Measurements from ENCODE around the gene AP3S1.
"Not testable (repeated sequence)": the region's sequence is repeated elsewhere in the genome, so short reads cannot be mapped to it uniquely, and the experiment has no call there.

Gene AP3S1

DNA sequence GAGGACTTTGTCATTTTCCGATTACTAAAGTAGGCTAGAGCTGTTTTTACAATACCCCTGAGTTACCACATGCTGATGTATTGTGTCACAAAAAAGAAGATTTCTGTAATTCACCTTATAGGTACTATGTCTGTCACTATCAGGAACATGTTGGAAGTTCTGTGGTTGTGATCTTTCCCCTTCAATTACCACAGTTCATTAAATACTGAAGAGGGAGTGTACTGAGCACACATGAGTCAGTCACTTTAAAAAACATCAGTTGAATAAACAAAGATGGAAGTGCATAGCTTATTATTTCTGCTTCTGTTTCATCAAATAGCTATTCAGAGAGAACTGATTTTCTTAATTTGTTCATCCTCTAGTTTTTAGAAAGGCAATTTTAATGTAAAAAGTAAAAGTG lies 31.7 kb downstream of the AP3S1 start:
- no peak for DNase-seq (ENCODE audit: low read depth)

DNA sequence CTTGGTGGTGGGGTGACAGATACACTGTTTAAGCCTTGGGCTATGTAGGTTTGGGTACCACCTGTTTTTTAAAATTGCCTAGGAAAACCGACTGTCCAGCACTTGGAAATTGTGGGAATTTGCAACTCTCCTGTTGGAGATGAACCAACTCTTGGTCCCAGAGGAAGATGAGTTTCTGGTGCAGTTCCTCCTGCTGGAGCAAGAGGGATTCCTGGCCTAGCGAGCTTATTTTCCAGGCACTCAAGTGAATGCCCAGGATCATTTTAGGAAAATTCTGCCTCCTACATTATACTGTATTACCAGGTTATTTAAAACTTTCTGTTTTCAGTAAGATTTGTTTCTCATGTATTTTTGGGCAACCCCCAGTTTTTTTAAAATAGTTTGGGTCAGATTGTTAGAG lies 33.7 kb downstream of the AP3S1 start:
- no peak for DNase-seq (ENCODE audit: low read depth)

GRCh38 chr5:115877342-115877741 lies 35.6 kb downstream of the AP3S1 start:
- DNase-seq (ENCODE audit: low read depth) = not testable (repeated sequence)

DNA sequence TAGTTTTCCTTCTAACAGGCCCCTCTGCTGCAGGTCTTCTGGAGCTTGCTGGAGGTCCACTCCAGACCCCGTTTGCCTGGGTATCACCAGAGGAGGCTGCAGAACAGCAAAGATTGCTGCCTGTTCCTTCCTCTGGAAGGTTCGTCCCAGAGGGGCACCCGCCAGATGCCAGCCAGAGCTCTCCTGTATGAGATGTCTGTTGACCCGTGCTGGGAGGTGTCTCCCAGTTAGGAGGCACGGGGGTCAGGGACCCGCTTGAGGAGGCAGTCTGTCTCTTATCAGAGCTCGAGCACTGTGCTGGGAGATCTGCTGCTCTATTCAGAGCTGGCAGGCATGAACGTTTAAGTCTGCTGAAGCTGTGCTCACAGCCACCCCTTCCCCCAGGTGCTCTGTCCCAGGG lies 40.7 kb downstream of the AP3S1 start:
- not testable (repeated sequence) for DNase-seq (ENCODE audit: low read depth)

GRCh38 chr5:115884704-115885103 lies 43.0 kb downstream of the AP3S1 start:
- DNase-seq (ENCODE audit: low read depth) = no peak

DNA sequence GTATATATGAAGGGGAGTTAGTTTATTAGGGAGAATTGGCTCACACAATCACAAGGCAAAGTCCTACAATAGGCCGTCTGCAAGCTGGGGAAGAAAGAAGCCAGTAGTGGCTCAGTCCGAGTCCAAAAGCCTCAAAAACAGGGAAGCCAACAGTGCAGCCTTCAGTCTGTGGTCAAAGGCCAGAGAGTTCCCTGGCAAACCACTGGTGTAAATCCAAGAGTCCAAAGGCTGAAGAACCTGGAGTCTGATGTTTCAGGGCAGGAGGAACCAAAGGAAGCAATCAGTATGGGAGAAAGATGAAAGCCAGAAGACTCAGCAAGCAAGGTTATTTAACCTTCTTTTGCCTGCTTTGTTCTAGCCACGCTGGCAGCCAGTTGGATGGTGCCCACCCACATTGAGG lies 43.5 kb downstream of the AP3S1 start:
- DNase-seq (ENCODE audit: low read depth) = not testable (repeated sequence)

- no peak for DNase-seq (ENCODE audit: low read depth)
These were observed 46.3 kb downstream of the AP3S1 start for GRCh38 chr5:115888027-115888426.

- no peak for DNase-seq (ENCODE audit: low read depth)
These were observed 50.3 kb downstream of the AP3S1 start for GRCh38 chr5:115892021-115892420.

- DNase-seq (ENCODE audit: low read depth) = no peak
These were observed 52.6 kb downstream of the AP3S1 start for GRCh38 chr5:115894342-115894741.

DNA sequence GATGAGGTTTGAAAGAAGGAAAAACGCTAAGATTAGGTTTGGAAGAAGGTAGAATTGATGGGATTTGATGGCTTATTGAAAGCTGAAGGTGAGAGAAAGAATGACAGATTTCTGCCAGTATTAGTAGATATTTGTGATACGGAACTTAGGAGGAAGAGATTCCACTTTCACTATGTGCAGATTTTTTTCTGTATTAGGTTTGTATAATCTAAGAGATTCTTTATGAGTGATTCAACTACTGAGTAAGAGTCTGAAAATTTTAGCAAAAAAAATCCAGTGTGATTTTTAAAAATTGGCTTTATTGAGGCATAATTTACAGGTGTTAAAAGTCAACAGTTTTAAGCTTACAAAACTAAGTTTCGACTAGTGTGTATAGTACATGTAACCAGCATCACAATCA lies 54.1 kb downstream of the AP3S1 start:
- DNase-seq (ENCODE audit: low read depth) = no peak

DNA sequence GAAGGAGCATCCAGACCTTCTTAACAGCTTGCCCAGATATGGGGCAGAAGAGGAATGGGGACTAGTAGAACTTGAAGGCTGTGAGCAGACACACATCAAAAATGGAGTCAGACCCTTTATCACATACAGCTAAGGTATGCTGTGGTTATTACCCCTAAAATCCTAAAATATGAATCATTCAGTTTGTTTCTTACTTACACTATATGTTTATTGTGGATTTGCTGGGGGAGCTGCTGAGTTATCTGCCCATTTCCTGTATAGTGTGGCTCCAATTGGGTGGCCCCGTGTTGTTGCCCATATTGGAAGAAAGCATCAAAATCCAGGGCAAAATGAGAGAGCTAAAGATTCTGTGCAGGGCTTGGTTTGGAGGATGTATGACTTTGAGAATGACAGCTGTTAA lies 56.9 kb downstream of the AP3S1 start:
- no peak for DNase-seq (ENCODE audit: low read depth)

GRCh38 chr5:115907177-115907576 lies 65.4 kb downstream of the AP3S1 start:
- DNase-seq (ENCODE audit: low read depth) = no peak

DNA sequence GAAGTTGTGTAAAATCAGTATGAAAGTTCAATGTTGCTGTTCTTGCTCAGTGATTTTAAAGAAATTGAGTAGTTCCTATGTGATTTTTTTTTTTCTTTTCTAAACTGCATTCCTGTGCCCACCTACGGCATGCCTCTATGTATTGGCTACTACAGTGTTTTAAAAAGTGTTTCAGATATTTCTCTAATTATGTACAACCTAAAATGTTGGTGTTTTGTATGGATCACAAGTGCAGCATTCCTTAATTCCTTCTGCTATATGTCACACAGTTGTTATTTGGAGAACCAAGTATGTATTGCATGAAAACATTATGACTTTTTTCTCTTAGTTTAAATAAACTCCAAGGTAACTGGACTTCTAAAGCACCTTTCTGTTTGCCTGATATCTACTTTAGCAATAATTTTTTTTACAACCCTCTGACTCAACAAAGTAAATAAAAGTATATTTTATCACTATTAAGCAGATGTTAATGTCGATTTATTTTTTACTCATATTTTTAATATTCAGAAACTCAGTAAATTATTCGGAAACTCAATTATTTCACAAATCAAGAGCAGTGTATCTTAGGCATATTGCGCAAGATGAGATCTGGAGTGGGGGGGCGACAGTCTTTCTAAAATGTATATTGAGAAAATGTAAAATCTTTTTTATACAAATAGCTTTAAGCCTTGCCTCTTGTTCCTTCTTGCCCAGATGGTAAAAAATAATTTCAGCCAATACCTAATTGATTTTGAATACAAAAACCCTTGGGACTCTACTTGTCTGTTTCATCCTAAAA lies 72.1 kb downstream of the AP3S1 start:
- not testable (repeated sequence) for DNase-seq (ENCODE audit: low read depth)

- DNase-seq (ENCODE audit: low read depth) = no peak
These were observed 78.5 kb downstream of the AP3S1 start for GRCh38 chr5:115920171-115920725.

DNA sequence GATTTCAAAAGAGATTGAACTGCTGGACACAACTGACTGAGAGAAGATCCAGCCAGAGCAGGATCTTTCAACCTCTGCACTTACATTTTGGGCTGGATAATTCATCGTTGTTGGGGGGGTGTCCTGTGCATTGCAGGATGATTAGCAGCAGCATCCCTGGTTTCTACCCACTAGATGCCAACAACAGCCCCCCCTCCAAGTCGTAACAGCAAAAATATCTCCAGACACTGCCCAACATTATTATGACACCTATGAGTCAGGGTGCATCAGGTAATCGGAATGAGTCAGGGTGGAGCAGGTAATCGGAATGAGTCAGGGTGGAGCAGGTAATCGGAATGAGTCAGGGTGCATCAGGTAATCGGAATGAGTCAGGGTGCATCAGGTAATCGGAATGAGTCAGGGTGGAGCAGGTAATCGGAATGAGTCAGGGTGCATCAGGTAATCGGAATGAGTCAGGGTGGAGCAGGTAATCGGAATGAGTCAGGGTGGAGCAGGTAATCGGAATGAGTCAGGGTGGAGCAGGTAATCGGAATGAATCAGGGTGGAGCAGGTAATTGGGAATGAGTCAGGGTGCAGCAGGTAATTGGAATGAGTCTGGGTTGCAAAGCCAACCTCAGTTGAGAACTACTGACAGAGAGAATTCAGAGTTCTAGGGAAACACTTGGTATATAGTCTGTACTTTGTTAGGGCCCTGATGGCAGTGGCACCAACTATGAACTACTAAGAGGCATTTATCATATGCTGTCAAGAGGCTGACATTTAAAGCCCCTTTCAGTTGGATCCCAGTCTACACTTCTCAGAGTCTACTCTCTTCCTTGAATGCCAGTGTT lies 87.1 kb downstream of the AP3S1 start:
- DNase-seq (ENCODE audit: low read depth) = not testable (repeated sequence)

DNA sequence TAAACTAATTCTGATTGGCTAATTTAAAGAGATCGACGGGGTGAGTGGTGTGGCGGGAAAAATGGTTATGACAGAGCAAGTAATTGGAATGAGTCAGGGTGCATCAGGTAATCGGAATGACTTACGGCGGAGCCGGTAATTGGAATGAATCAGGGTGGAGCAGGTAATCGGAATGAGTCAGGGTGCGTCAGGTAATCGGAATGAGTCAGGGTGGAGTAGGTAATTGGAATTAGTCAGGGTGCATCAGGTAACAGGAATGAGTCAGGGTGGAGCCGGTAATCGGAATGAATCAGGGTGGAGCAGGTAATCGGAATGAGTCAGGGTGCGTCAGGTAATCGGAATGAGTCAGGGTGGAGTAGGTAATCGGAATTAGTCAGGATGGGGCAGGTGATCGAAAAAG lies 88.4 kb downstream of the AP3S1 start:
- not testable (repeated sequence) for DNase-seq (ENCODE audit: low read depth)

DNA sequence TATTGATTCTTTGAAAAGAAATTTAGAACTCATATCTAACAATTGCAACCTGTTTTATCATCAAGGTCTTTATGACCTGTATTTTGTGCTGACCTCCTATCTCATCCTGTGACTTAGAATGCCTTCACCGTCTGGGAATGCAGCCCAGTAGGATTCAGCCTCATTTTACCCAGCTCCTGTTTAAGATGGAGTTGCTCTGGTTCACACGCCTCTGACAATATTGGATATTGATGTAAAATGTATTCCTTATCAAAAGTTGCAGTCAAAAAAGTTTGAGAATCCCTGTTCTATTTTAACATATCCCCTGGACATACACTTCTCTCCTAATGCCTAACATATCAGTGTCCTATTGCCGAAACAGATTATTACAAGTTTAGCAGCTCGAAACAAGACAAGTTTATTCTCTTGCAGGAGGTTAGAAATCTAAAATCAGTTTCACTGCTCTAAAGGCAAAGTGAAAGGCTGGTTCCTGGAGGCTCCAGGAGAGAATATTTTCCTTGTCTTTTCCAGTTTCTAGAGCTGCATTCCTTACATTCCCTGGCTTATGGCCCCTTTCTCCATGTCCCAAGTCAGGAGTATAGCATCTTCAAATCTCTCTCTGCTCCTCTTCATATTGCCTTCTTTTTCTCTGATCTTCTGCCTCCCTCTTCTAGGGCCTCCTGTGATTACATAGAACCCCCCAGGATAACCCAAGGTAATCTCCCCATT lies 89.0 kb downstream of the AP3S1 start:
- no peak for DNase-seq (ENCODE audit: low read depth)

DNA sequence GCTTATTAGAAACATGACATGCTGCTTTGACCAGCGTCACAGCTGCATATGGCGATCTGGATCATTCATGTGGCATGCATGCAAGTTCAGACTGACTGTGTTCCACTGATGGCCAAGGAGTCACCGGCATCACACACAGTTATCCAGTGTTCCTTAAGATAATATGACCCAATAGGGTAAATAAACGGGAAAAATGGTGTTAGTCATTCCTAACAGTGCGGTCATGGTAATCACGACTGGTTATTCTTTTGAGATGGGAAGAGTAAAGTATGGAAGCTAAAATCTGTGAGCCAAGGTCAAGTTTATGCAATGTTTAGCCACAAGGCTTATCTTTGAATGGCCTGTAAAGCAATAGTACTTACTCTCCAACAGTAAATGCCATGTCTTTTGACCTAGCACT lies 91.3 kb downstream of the AP3S1 start:
- DNase-seq (ENCODE audit: low read depth) = no peak

DNA sequence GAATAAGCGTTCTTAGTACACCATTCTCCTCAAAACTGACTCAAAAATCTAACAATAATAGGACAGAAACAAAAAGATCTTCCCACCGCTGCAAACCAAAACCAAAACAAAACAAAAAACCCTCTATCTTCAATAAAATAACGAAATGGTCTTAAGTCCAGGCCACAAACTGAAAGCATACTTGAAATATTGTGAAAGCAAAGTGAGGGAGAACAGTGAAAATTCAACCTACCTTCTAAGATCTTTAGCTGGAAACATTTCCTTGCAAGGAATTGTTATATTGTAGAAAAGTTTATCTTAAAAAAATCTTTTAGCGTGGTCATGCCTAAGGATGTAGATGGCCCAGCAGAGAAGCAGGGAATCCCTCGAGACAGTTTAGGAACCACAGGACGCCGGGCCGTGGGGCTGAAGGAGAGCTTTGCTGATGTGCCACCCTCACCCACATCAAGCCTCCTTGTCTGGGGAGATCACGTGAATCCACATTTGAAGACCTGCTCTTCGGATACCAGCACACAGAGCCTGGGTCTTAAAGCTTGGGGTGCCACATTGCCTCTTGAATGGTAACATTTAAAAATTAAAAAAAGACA lies 92.7 kb downstream of the AP3S1 start:
- no peak for DNase-seq (ENCODE audit: low read depth)

DNA sequence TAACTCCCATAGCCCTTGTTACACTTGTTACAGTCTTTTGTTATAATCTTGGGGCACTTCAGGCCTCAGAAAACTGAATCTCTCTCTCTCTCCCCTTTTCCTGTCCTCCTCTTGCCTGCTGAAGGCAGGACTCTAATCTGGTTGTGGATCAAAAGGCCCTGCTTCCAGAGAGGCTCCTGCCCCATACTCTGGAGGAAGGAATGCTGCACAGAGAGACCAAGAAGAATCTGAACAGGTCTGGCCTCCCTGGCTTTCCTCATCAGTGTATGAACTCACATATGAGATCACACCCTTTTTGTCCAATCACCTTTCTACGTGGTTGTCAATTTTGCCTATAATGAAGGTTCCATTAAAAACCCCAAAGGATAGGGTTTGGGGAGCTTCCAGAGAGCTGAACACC lies 94.3 kb downstream of the AP3S1 start:
- DNase-seq (ENCODE audit: low read depth) = no peak

GRCh38 chr5:115939059-115939458 lies 97.3 kb downstream of the AP3S1 start:
- no peak for DNase-seq (ENCODE audit: low read depth)

Measured in activated T-helper 1 cell treated with Interleukin-2 at 50 U/mL for 16 hours (primary cell).